CD4-positive, alpha-beta T cell (primary cell): ENCODE results near the gene MEST. TPM values are rescaled to one million over a fixed set of nuclear protein-coding genes. Genes with fewer than 3 reads are reported as not detected.
"Not testable (repeated sequence)": the region's sequence is repeated elsewhere in the genome, so short reads cannot be mapped to it uniquely, and the experiment has no call there.

Experiments used
- ATAC-seq: fragments of 200-7000 bp; cut with Tn5 transposase; one replicate; pipeline ENCODE4 v1.10.0; 2022; ENCODE audit warnings: mild to moderate bottlenecking; ENCODE audit not compliant: poor library complexity
- CTCF ChIA-PET: fragments of 350-600 bp; sonication (Branson Sonifier 250); formaldehyde crosslinking; loops from one replicate; lab custom pipeline; 2021; ENCODE audit warnings: antibody characterized with exemption, inconsistent platforms; lab: Charles Lee
- POLR2A ChIA-PET: fragments of 350-600 bp; sonication (Branson Sonifier 250); formaldehyde crosslinking; loops from one replicate; lab custom pipeline; 2021; ENCODE audit warnings: antibody characterized with exemption, inconsistent platforms; lab: Charles Lee
- DNase-seq, 14 experiments: peaks; one replicate each; pipeline ENCODE4 v3.0.0-alpha.2; 2013 to 2020; ENCODE audit warnings: mixed read lengths in 2 of 14
- H3K27ac ChIP-seq, 2 donors: one replicate each; pipeline versions ENCODE4 v1.5.1 to v1.7.0; 2013; ENCODE audit warnings: low read length in 2 of 2, low read depth in 1 of 2, mild to moderate bottlenecking in 1 of 2
- H3K27me3 ChIP-seq, 2 experiments: 1 replicate in 1 of 2; 2 replicates in 1 of 2; pipeline versions ENCODE4 v1.6.1 to v1.7.0; 2013; ENCODE audit warnings: low read length in 2 of 2, control low read depth in 1 of 2, mild to moderate bottlenecking in 1 of 2, moderate library complexity in 1 of 2; ENCODE audit not compliant: insufficient read depth in 2 of 2, control insufficient read depth in 1 of 2
- H3K36me3 ChIP-seq: one replicate; pipeline ENCODE4 v1.6.1; 2013; ENCODE audit warnings: low read length, control low read depth; ENCODE audit not compliant: insufficient read depth
- H3K4me1 ChIP-seq: one replicate; pipeline ENCODE4 v1.6.1; 2013; ENCODE audit warnings: low read length, control low read depth; ENCODE audit not compliant: insufficient read depth
- H3K4me3 ChIP-seq: one replicate; pipeline ENCODE4 v1.5.1; 2013; ENCODE audit warnings: mild to moderate bottlenecking, low read length, moderate library complexity
- H3K9me3 ChIP-seq, 2 experiments: 1 replicate in 1 of 2; 2 replicates in 1 of 2; pipeline versions ENCODE4 v1.6.1 to v1.7.0; 2013; ENCODE audit warnings: low read length in 2 of 2, mild to moderate bottlenecking in 2 of 2, control low read depth in 1 of 2, moderate library complexity in 1 of 2; ENCODE audit not compliant: control insufficient read depth in 1 of 2, insufficient read depth in 1 of 2
- H3K27ac Mint-ChIP-seq: one replicate; pipeline ENCODE4 v1.8.0; 2020; ENCODE audit warnings: mixed read lengths
- H3K27me3 Mint-ChIP-seq: one replicate; pipeline ENCODE4 v1.8.0; 2021; ENCODE audit warnings: mixed read lengths
- H3K36me3 Mint-ChIP-seq: one replicate; pipeline ENCODE4 v1.8.0; 2021; ENCODE audit warnings: low read depth, mixed read lengths
- H3K4me1 Mint-ChIP-seq: one replicate; pipeline ENCODE4 v1.8.0; 2021; ENCODE audit warnings: low read depth, mixed read lengths
- H3K4me3 Mint-ChIP-seq: one replicate; pipeline ENCODE4 v1.8.0; 2020; ENCODE audit warnings: mild to moderate bottlenecking, mixed read lengths
- H3K9me3 Mint-ChIP-seq: one replicate; pipeline ENCODE4 v1.8.0; 2020; ENCODE audit warnings: mixed read lengths
- intact Hi-C, 2 experiments: fragments of 100-400 bp; cut with DNase I in 1 of 2; cut with micrococcal nuclease in 1 of 2; formaldehyde crosslinking; loops; one replicate each; pipeline versions ENCODE4 v1.15.1 to v1.9.0; 2023 to 2025; cut with DNase I, micrococcal nuclease
- total RNA-seq, 174 experiments: library from RNA in 2 of 174; stranded (reverse) in 2 of 174; gene quantifications; one replicate each; pipeline ENCODE4 v1.2.3 and lab custom pipeline; 2021 to 2026
- TF ChIP-seq, protein P1 (sequence below): fragments of 200-600 bp; IDR thresholded peaks from one replicate; pipeline ENCODE4 v1.8.0; 2022; ENCODE audit warnings: antibody characterized with exemption, mild to moderate bottlenecking

Gene MEST
- total RNA-seq, 2 experiments from 2014 or later = 2.7 to 2.9 TPM

DNA sequence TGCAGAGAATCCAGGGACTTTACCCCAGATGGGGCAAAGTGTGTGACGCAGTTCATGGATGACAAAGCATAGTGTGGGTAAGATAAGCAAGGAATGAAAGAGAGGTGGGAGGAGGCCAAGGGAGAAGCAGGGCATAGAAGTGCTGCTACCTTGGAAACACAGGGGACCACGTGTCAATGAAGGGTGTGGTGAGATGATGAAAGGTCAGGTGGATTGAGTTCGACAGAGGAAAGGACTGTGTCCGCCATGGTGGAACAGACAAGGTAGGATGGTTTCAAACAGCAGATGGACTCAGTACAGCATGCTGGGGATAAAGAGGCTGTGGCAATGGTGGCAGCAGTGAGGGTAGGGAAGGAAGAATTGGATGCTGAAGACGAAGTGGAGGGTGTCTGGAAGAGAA, 32.7 kb downstream of the MEST start:
- no peak for ATAC-seq
- no peaks in the 10 kb centered on the region for H3K27me3 ChIP-seq
- H3K36me3 ChIP-seq = peaks cover 3% of the 10 kb centered on the region
- DNase-seq = no peak
- intact Hi-C loops = no loop called here
- no peak overlapping the region for H3K27ac ChIP-seq
- CTCF ChIA-PET = no interaction called here
- H3K27me3 Mint-ChIP-seq = no peaks in the 10 kb centered on the region
- POLR2A ChIA-PET = no interaction called here
- no peak overlapping the region for H3K27ac Mint-ChIP-seq
- no peaks in the 10 kb centered on the region for H3K9me3 Mint-ChIP-seq
- TF ChIP-seq, protein P1, sequence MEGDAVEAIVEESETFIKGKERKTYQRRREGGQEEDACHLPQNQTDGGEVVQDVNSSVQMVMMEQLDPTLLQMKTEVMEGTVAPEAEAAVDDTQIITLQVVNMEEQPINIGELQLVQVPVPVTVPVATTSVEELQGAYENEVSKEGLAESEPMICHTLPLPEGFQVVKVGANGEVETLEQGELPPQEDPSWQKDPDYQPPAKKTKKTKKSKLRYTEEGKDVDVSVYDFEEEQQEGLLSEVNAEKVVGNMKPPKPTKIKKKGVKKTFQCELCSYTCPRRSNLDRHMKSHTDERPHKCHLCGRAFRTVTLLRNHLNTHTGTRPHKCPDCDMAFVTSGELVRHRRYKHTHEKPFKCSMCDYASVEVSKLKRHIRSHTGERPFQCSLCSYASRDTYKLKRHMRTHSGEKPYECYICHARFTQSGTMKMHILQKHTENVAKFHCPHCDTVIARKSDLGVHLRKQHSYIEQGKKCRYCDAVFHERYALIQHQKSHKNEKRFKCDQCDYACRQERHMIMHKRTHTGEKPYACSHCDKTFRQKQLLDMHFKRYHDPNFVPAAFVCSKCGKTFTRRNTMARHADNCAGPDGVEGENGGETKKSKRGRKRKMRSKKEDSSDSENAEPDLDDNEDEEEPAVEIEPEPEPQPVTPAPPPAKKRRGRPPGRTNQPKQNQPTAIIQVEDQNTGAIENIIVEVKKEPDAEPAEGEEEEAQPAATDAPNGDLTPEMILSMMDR = no peak
- no peak overlapping the region for H3K4me3 ChIP-seq
- H3K4me1 Mint-ChIP-seq = no peaks in the 10 kb centered on the region
- H3K4me1 ChIP-seq = no peaks in the 10 kb centered on the region
- H3K9me3 ChIP-seq = no peaks in the 10 kb centered on the region
- H3K36me3 Mint-ChIP-seq = peaks cover 11% of the 10 kb centered on the region
- no peak overlapping the region for H3K4me3 Mint-ChIP-seq

DNA sequence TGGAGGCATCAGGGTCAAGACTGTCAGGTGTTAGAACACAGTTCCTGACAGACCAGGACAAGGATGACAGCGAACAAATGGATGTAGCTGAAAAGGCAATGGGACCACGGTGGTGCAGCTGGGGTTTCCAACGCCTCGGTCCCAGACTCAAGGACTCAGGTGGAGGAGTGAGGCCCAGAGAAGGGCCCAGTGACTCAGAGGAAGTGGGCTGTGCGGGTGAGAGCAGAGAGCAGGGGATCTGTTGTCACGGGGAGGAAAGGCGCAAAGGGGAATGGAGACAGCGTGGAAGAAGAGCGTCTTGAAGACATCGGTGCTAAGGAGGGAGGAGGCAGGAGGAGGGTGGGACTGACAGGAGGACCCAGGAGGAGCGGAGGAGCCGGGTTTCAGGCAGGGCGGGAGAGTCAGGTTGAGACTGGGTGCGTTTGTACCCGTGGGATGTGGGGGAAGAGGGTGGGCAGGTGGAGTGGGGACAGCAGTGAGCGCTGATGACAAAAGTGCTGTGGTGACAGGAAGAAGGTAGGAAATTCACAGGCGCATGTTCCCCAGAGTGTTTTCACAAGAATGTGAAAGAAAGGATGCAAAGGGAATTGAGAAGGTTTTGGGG, 36.0 kb downstream of the MEST start:
- H3K27me3 ChIP-seq, H3K4me1 Mint-ChIP-seq, H3K4me3 Mint-ChIP-seq, H3K36me3 ChIP-seq, CTCF ChIA-PET, H3K27me3 Mint-ChIP-seq, H3K4me3 ChIP-seq, H3K9me3 Mint-ChIP-seq, H3K9me3 ChIP-seq, intact Hi-C loops, H3K4me1 ChIP-seq, ATAC-seq, H3K27ac Mint-ChIP-seq, POLR2A ChIA-PET, H3K27ac ChIP-seq: not testable (repeated sequence)
- DNase-seq = peak in 1 of 14 experiments; percentile 6
- H3K36me3 Mint-ChIP-seq = peaks cover 19% of the 10 kb centered on the region

DNA sequence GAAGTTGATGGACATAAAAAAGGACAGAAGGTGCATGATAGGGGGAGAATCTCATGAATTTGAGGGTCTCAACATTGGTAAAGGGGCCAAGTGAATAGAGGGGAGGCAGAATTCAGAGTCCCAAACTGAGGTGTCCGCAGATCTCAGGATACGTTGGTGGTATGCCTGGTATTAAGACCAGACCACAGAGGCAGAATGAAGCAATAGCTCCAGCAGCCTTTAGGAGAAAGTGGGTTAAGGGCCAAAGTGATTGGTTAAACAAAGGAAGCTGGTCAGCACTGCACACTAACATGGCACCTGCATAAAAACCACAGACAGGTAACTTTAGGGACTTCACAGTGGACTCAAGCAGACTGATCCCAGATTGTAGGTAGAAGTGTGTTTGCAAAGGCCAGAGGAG, 37.5 kb downstream of the MEST start:
- Mint-ChIP-seq H3K9me3 (no peaks in the 10 kb centered on the region), H3K27ac (no peak overlapping the region), H3K36me3 (peaks cover 19% of the 10 kb centered on the region), H3K4me3 (no peak overlapping the region), H3K4me1 (no peaks in the 10 kb centered on the region), H3K27me3 (no peaks in the 10 kb centered on the region)
- H3K9me3 ChIP-seq = no peaks in the 10 kb centered on the region
- no peak overlapping the region for H3K4me3 ChIP-seq
- intact Hi-C loops = no loop called here
- TF ChIP-seq, protein P1 = no peak
- no peaks in the 10 kb centered on the region for H3K27me3 ChIP-seq
- no peaks in the 10 kb centered on the region for H3K4me1 ChIP-seq
- DNase-seq = no peak
- no peak for ATAC-seq
- no peak overlapping the region for H3K27ac ChIP-seq
- ChIA-PET POLR2A (no interaction called here), CTCF (no interaction called here)
- H3K36me3 ChIP-seq = peaks cover 3% of the 10 kb centered on the region

DNA sequence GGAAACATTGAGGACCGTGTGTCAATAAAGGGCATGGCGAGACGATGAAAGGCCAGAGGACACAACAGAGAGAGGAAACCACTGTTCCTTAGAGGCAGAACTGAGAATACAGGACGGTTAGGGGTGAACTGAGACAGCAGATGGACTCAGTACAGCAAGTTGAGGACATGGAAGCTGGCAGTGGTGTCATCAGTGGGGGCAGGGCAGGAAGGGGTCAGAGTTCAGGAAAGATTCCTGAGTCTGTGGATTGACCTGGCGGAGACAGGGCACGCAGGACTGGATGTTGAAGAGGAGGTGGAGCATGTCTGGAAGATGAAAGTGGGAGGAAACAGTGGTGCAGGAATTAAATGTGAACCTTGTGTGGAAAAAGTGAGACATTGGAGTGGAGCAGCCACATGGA, 46.0 kb downstream of the MEST start:
- H3K36me3 ChIP-seq, POLR2A ChIA-PET, H3K9me3 Mint-ChIP-seq, H3K27me3 Mint-ChIP-seq, H3K4me3 ChIP-seq, ATAC-seq, intact Hi-C loops, H3K27ac Mint-ChIP-seq, H3K27ac ChIP-seq, H3K4me1 Mint-ChIP-seq, H3K9me3 ChIP-seq, CTCF ChIA-PET, H3K4me3 Mint-ChIP-seq, H3K36me3 Mint-ChIP-seq, H3K27me3 ChIP-seq, DNase-seq, H3K4me1 ChIP-seq: not testable (repeated sequence)

DNA sequence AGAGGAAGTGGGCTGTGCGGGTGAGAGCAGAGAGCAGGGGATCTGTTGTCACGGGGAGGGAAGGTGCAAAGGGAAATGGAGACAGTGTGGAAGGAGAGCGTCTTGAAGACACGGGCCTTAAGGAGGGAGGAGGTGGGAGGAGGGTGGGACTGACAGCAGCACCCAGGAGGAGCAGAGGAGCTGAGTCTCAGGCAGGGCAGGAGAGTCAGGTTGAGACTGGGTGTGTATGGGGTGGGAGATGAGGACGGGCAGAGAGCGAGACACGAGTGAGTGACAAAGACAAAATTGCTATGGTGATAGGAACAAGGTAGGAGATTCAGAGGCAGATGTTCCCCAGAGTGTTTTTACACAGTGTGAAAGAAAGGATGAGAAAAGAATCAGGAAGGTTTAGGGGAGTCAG, 49.4 kb downstream of the MEST start:
- H3K4me3 ChIP-seq, H3K4me1 ChIP-seq, H3K4me1 Mint-ChIP-seq, DNase-seq, POLR2A ChIA-PET, intact Hi-C loops, CTCF ChIA-PET, H3K27me3 ChIP-seq, H3K9me3 Mint-ChIP-seq, H3K27ac Mint-ChIP-seq, H3K27me3 Mint-ChIP-seq, H3K4me3 Mint-ChIP-seq, ATAC-seq, H3K36me3 ChIP-seq, H3K9me3 ChIP-seq, H3K27ac ChIP-seq: not testable (repeated sequence)
- peaks cover 12% of the 10 kb centered on the region for H3K36me3 Mint-ChIP-seq

DNA sequence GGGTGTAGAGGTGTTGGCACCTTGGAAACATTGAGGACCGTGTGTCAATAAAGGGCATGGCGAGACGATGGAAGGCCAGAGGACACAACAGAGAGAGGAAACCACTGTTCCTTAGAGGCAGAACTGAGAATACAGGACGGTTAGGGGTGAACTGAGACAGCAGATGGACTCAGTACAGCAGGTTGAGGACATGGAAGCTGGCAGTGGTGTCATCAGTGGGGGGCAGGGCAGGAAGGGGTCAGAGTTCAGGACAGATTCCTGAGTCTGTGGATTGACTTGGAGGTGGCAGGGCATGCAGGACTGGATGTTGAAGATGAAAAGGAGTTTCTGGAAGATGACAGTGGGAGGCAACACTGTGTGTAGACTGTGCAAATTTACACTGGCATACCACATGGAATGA, 50.4 kb downstream of the MEST start:
- H3K9me3 ChIP-seq, CTCF ChIA-PET, H3K4me1 Mint-ChIP-seq, H3K9me3 Mint-ChIP-seq, POLR2A ChIA-PET, H3K27me3 ChIP-seq, H3K27me3 Mint-ChIP-seq, H3K4me3 Mint-ChIP-seq, H3K36me3 ChIP-seq, H3K4me3 ChIP-seq, H3K27ac Mint-ChIP-seq, ATAC-seq, intact Hi-C loops, H3K27ac ChIP-seq, DNase-seq, H3K4me1 ChIP-seq: not testable (repeated sequence)
- peaks cover 19% of the 10 kb centered on the region for H3K36me3 Mint-ChIP-seq
